Hematopoietic multipotent progenitor cell treated with erythropoietin and hydrocortisone succinate and interleukin-3 and kit ligand, for 6 days (in vitro differentiated cells): ENCODE results near the gene HLA-A.

Experiments used
- DNase-seq: peaks from one replicate; pipeline ENCODE4 v3.0.0-alpha.2; 2015

Gene HLA-A

GRCh38 chr6:29990931-29991330 is 48.6 kb downstream of the HLA-A start:
- peak; percentile 30 for DNase-seq

GRCh38 chr6:29992807-29993206 is 50.5 kb downstream of the HLA-A start:
- DNase-seq = no peak

- DNase-seq = no peak
These were observed 52.5 kb downstream of the HLA-A start for GRCh38 chr6:29994826-29995225.

GRCh38 chr6:29995340-29995777 is 53.0 kb downstream of the HLA-A start:
- no peak for DNase-seq
